NCI-H2227 (cell line): Measurements from ENCODE around the gene CRLF2.
"Not testable (repeated sequence)": the region's sequence is repeated elsewhere in the genome, so short reads cannot be mapped to it uniquely, and the experiment has no call there.

Source experiments
- DNase-seq: peaks from one replicate; lab custom pipeline; 2025; ENCODE audit not compliant: unreplicated experiment; lab: John Stamatoyannopoulos, UW

CRLF2 gene

DNA sequence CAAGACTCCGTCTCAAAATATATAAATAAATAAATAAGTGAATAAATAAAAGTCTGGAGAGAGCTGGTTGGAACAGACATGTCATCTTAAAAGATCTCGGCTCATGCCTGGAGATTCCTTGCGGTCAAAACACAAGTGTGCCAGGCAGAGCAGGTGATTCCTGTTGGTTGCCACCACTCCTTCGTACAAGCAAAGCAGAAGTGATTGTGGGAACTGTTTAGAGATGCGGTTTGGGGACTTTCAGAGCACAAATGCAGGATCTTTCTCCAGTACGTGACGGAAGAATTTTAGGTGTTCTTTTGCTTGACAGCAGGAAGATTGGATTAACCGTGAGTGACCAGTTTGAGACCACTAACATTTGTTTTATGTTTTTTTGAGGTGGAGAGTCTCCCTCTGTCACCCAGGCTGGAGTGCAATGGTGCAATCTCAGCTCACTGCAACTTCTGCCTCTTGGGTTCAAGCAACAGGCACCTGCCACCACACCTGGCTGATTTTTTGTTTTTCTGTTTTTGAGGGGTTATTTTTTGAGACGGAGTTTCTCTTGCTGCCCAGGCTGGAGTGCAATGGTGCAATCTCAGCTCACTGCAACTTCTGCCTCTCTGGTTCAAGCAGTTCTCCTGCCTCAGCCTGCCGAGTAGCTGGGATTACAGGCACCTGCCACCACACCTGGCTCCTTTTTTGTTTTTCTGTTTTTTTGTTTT lies 2.8 kb upstream of the CRLF2 start:
- no peak for DNase-seq

GRCh38 chrX:1213971-1214370 lies 1.5 kb upstream of the CRLF2 start:
- DNase-seq, result no peak

GRCh38 chrX:1210844-1211243 lies 1.6 kb downstream of the CRLF2 start:
- no peak for DNase-seq

DNA sequence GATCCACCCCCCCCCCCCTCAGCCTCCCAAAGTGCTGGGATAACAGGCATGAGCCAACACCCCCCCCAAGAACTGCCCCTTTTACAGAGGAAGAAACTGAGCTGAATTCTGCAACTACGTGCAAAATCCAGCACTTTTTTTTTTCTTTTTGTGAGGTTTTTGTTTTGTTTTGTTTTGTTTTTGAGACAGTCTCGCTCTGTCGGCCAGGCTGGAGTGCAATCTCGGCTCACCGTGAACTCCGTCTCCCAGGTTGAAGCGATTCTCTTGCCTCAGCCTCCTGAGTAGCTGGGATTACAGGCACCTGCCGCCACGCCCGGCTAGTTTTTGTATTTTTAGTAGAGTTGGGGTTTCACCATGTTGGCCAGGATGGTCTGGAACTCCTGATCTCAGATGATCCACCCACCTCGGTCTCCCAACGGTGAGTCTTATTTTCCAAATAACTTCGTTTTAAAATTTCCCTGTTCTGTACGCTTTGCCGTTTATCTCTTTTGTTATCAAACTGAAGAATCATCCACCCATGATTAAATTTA lies 4.9 kb downstream of the CRLF2 start:
- no peak for DNase-seq

DNA sequence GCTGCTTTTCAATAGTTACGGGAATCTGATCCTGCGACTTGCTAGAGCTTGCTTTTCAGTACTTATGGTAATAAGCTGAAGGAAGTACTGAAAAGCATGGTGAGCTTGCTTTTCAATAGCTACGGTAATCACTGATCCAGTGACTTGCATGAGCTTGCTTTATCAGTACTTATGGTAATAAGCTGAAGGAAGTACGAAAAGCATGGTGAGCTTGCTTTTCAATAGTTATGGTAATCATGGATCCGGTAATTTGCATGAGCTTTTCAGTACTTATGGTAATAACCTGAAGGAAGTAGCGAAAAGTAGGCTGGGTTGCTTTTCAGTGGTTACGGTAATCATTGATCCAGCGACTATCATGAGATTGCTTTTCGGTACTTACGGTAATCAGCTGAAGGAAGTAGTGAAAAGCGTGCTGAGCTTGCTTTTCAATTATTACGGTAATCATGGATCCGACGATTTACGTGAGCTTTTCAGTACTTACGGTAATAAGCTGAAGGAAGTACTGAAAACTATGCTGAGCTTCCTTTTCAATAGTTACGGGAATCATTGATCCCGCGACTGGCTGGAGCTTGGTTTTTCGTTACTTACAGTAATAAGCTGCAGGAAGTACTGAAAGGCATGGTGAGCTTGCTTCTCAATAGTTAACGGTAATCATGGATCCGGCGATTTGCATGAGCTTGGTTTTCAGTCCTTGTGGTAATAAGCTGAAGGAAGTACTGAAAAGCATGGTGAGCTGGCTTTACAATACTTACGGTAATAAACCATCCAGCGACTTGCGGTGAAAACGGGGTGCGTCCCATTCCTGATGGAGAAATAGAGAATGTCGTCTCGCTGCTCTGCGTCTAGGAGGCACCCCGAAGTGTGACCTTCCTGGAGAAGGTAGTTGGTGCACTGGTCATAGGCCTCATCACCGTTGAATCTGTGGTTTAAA lies 6.5 kb downstream of the CRLF2 start:
- DNase-seq, result no peak

GRCh38 chrX:1202251-1202650 lies 10.2 kb downstream of the CRLF2 start:
- DNase-seq, result no peak

GRCh38 chrX:1196436-1196835 lies 16.0 kb downstream of the CRLF2 start:
- no peak for DNase-seq

- DNase-seq, result not testable (repeated sequence)
Measured at GRCh38 chrX:1192196-1192595, 20.3 kb downstream of the CRLF2 start.

DNA sequence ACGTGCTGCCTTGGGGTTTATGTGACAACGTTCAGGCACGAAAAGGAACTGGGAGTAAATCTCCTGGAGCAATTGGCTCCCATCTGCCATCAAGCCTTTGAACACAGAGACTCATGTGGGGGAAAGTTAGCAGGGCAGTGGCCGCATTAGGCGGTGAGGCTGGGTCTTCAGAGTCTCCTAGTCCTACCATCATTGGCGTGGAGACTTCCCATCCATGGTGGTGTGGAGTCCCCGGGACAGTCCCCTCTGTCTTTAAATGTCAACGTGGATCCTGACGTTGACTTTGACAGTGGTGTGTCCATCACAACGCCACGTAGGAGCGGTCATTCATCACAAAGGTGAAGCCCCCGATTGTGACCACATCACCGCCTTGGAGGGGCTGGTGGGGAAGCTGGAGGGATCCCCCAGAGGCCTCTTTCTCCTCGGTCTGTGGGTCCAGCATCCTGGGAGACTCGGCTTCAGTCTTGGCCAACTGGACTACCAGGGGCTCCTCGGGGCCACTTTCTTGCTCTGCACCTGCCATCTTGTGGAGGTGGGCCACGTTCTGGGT lies 21.8 kb downstream of the CRLF2 start:
- DNase-seq, result no peak

- no peak for DNase-seq
Measured at GRCh38 chrX:1185561-1185960, 26.9 kb downstream of the CRLF2 start.

DNA sequence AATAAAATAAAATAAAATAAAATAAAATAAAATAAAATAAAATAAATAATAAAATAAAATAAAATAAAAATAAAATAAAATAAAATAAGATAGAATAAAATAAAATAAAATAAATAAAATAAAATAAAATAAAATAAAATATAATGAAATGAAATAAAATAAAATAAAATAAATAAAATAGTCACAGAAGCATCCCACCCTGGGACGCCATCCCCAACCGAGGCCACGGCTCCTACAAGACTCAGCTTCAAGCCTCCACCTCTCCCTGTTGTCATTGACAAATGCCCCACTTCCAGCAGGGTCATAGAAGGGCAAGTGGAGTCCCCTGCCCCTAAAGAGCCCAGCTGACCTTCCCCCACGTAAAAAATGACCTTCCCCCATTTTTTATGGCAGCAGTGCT lies 30.2 kb downstream of the CRLF2 start:
- DNase-seq, result no peak

DNA sequence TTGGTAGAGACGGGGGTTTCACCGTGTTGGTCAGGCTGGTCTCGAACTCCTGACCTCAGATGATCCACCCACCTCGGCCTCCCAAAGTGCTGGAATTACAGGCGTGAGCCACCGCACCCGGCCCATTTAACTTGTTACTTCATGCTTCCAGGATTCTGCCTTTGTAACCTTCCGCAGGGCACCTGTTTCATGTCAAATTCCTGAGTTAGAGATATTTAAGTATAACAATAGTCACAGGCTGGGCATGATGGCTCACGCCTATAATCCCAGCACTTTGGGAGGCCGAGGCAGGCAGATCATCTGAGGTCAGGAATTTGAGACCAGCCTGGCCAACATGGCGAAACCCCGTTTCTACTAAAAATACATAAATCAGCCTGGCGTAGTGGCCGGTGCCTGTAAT lies 30.8 kb downstream of the CRLF2 start:
- DNase-seq, result not testable (repeated sequence)

GRCh38 chrX:1181170-1181569 lies 31.3 kb downstream of the CRLF2 start:
- no peak for DNase-seq

DNA sequence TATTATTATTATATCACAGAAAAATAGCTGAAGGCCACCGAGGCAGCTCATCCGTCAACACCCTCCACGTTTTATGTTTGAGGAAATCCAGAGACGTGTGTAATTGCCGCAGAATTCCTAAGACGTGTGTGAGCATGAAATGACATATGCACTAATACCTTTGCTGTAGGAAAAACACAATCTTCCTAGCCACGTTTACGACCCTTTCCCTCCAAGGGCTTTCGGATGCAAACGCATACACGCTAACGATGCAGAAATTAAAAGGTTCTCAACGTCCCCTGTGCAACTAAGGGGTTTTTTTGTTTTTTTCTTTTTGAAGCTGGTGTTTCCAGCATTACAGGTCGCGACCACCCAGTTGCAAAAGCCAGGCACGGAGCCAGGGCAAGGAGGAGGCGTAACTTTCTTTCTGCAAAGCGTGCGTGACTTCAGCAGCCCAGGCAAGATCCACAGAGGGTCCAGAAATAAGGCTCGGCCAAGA lies 33.8 kb downstream of the CRLF2 start:
- peak; percentile 20 for DNase-seq

GRCh38 chrX:1176531-1177320 lies 35.7 kb downstream of the CRLF2 start:
- DNase-seq, result not testable (repeated sequence)

DNA sequence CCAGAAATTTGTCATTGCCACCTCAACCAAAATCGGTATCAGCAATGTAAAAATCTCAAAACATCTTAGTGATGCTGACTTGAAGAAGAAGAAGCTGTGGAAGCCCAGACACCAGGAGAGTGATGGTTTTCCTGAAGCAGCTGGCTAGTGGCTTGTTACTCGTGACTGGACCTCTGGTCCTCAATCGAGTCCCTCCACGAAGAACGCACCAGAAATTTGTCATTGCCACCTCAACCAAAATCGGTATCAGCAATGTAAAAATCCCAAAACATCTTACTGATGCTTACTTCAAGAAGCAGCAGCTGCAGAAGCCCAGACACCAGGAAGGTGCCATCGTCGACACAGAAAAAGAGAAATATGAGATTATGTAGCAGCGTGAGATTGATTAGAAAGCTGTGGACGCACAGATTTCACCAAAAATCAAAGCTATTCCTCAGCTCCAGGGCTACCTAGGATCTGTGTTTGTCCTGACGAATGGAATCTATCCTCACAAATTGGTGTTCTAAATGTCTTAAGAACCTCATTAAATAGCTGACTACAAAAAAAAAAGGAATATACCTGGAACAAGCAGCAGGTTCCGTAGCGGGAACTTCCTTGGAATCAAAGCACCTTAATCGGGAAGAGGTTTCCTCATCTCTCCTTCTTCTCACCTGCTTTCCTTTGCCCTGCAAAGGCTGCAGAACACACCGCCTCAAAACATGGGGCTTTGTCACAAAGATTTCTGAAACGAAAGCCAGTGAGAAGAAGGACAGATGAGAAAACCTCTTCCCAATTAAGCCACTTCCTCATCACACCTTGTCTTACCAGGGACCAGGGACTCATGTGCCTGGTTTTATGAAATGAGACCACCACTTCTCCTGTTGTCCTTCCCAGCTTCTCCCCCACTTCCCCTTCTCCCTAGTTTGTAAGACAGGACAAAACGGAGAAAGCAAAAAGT lies 37.6 kb downstream of the CRLF2 start:
- not testable (repeated sequence) for DNase-seq

- DNase-seq, result not testable (repeated sequence)
Measured at GRCh38 chrX:1173435-1173834, 39.0 kb downstream of the CRLF2 start.

DNA sequence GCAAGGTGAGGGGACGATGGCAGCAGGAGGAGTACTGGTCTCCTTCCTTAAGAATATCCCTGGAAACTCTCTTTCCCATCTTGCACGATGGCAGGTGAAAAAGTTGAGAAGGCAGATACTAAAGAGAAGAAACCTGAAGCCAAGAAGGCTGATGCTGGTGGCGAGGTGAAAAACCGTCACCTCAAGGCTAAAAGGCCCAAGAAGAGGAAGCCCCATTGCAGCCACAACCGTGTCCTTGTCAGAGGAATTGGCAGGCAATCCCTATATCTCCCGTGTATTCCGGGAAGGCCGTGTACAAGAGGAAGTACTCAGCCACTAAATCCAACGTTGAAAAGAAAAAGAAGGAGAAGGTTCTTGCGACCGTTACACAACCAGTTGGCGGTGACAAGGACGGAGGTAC lies 40.0 kb downstream of the CRLF2 start:
- no peak for DNase-seq

GRCh38 chrX:1171915-1172314 lies 40.5 kb downstream of the CRLF2 start:
- DNase-seq, result not testable (repeated sequence)

DNA sequence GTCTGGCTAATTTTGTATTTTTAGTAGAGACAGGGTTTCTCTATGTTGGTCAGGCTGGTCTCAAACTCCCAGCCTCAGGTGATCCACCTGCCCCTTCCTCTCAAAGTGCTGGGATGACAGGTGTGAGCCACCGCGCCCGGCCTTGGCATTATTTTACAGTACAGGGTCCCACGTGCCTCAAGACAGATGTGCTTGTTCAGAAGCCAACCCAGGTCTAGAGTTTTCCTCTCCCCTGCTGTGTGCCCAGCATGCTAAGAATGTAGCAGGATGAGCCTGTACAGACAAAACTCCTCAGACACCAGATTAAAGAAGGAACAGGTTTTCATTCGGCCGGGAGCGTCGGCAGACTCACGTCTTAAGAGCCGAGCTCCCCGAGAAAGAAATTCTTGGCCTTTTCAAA lies 42.2 kb downstream of the CRLF2 start:
- no peak for DNase-seq
